A673 (cell line): ENCODE data around the gene SNX32.

ENCODE experiments used
- EZH2 ChIP-seq: fragments of 200-600 bp; sonication (generic); IDR thresholded peaks from 2 replicates; pipeline ENCODE4 v1.6.1; 2017; ENCODE audit warnings: borderline replicate concordance, low read depth, mild to moderate bottlenecking, mixed read lengths, antibody characterized with exemption, low read length; ENCODE audit not compliant: poor library complexity, severe bottlenecking
- TF ChIP-seq, protein P1 (sequence below): fragments of 300-800, 200-600 bp; sonication (generic); conservative IDR thresholded peaks from 2 replicates; pipeline ENCODE4 v1.5.1; 2017; ENCODE audit warnings: low read depth, mild to moderate bottlenecking, antibody characterized with exemption, low read length, moderate library complexity, mixed read lengths

DNA sequence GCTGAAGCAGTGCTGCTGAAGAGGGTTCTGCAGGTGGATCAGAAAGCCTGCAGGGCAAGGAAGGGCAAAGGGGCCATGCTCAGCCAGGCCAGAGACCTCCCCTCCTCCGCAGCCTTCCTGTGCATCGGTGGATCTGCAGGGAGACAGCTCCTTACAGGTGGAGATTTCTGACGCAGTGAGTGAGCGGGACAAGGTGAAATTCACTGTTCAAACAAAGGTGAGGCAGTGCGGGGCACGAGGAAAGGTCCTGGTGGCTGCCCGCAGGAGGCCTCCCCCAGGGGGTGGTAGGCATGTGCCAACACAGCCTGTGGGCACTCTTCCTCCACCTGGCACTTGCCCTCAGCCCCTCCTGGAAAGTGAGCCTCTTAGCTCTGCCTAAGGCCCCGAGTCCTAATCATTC lies 15.6 kb downstream of the SNX32 start:
- TF ChIP-seq, protein P1, sequence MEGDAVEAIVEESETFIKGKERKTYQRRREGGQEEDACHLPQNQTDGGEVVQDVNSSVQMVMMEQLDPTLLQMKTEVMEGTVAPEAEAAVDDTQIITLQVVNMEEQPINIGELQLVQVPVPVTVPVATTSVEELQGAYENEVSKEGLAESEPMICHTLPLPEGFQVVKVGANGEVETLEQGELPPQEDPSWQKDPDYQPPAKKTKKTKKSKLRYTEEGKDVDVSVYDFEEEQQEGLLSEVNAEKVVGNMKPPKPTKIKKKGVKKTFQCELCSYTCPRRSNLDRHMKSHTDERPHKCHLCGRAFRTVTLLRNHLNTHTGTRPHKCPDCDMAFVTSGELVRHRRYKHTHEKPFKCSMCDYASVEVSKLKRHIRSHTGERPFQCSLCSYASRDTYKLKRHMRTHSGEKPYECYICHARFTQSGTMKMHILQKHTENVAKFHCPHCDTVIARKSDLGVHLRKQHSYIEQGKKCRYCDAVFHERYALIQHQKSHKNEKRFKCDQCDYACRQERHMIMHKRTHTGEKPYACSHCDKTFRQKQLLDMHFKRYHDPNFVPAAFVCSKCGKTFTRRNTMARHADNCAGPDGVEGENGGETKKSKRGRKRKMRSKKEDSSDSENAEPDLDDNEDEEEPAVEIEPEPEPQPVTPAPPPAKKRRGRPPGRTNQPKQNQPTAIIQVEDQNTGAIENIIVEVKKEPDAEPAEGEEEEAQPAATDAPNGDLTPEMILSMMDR: no peak
- no peak for TF ChIP-seq EZH2
